Posterior cingulate gyrus (tissue), 11 donors: ENCODE data around the gene SLC38A5.
"Not testable (repeated sequence)": the region's sequence is repeated elsewhere in the genome, so short reads cannot be mapped to it uniquely, and the experiment has no call there.

Experiments
- DNase-seq, 10 donors: peaks; one replicate each; pipeline versions ENCODE4 v3.0.0 to v3.0.0-alpha.2; 2020 to 2021; ENCODE audit warnings: mixed read lengths in 3 of 10
- intact Hi-C: fragments of 100-400 bp; cut with DNase I; formaldehyde crosslinking; loops from one replicate; pipeline ENCODE4 v1.15.1; 2023

Gene SLC38A5

GRCh38 chrX:48470110-48470832 is at the start of gene SLC38A5:
Gene SLC38A5 (minus strand): TSS chrX:48470260. CDS start chrX:48467924, 2,336 bp downstream.
- intact Hi-C loops, result no loop called here
- no peak for DNase-seq

DNA sequence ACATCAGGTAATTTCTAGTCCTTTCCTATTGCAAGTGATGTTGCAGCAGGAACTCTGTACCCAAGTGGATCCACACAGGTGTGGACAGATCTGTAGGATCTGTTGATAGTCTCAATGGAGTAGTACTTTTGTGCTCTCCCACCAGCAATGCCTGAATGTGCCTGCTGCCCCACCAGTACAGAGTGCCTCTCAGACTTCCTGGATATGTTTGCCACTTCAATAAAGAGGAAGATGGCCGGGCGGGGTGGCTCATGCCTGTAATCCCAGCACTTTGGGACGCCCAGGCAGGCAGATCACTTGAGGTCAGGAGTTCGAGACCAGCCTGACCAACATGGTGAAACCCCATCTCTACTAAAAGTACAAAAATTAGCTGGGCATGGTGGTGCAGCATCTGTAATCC is 49.4 kb upstream of the SLC38A5 start:
- intact Hi-C loops, result not testable (repeated sequence)

GRCh38 chrX:48516987-48517386 is 46.9 kb upstream of the SLC38A5 start:
- DNase-seq, result peak in 1 of 10 donors; percentile 49
- intact Hi-C loops, result no loop called here

More for the DNA sequence above, 49.4 kb upstream of the SLC38A5 start:
- peak in 1 of 10 donors; percentile 24 for DNase-seq

DNA sequence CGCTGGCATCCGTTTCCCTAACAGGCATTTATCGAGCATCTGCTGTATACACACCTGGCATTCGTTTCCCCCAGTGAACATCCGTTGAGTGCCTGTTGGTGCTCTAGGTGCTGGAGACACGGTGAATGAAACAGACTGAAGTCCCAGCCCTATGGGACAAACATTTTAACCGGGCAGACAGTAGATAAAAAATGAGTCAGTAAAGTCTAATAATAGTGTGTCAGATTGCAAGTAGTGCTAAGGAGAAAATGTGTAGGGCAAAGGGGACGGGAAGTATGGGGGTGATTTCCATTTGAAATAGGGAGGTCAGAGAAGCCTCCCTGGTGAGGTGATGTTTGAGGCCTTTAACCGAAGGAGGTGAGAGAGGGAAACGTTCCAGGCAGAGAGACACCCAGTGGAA is 46.2 kb upstream of the SLC38A5 start:
- no peak for DNase-seq
- intact Hi-C loops, result no loop called here

GRCh38 chrX:48515842-48516241 is 45.8 kb upstream of the SLC38A5 start:
- peak in 1 of 10 donors; percentile 64 for DNase-seq
- intact Hi-C loops, result no loop called here

DNA sequence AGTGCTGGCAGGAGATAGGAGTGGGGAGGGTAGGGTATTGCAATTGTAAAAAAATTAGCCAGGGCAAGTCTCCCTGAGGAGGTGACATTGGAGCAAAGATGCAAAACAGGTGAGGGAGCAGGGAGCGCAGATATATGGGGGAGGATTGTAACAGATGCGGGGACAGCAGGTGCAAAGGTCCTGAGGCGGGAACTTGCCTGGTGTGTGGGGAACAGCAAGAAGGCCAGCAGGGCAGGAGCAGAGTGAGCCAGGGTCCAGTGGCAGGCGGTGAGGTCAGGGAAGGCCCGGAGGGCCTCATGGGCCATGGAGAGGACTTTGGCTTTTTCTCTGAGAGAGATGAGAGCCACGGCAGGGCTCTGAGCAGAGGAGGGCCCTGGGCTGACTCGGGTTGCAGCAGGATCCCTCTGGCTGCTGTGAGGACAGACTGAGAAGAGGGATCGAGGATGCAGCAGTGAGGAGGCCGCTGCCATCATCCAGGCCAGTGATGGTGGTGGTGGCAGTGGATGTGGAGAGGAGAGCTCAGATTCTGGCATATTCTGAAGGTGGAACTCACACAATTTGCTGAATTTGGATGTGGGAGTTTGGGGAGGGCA is 44.9 kb upstream of the SLC38A5 start:
- intact Hi-C loops, result no loop called here
- peak in 1 of 10 donors; percentile 56 for DNase-seq

- intact Hi-C loops, result no loop called here
- peak in 1 of 10 donors; percentile 76 for DNase-seq
Measured at GRCh38 chrX:48514126-48514806, 44.2 kb upstream of the SLC38A5 start.

- intact Hi-C loops, result no loop called here
- peak in 1 of 10 donors; percentile 35 for DNase-seq
Measured at GRCh38 chrX:48513670-48514069, 43.6 kb upstream of the SLC38A5 start.

- intact Hi-C loops, result no loop called here
- peak in 1 of 10 donors; percentile 62 for DNase-seq
Measured at GRCh38 chrX:48512371-48512935, 42.4 kb upstream of the SLC38A5 start.

- DNase-seq, result peak in 1 of 10 donors; percentile 59
- intact Hi-C loops, result no loop called here
Measured at GRCh38 chrX:48511560-48511959, 41.5 kb upstream of the SLC38A5 start.

- DNase-seq, result peak in 1 of 10 donors; percentile 73
- intact Hi-C loops, result no loop called here
Measured at GRCh38 chrX:48509619-48510018, 39.6 kb upstream of the SLC38A5 start.

- DNase-seq, result no peak
- intact Hi-C loops, result no loop called here
Measured at GRCh38 chrX:48509245-48509590, 39.2 kb upstream of the SLC38A5 start.

DNA sequence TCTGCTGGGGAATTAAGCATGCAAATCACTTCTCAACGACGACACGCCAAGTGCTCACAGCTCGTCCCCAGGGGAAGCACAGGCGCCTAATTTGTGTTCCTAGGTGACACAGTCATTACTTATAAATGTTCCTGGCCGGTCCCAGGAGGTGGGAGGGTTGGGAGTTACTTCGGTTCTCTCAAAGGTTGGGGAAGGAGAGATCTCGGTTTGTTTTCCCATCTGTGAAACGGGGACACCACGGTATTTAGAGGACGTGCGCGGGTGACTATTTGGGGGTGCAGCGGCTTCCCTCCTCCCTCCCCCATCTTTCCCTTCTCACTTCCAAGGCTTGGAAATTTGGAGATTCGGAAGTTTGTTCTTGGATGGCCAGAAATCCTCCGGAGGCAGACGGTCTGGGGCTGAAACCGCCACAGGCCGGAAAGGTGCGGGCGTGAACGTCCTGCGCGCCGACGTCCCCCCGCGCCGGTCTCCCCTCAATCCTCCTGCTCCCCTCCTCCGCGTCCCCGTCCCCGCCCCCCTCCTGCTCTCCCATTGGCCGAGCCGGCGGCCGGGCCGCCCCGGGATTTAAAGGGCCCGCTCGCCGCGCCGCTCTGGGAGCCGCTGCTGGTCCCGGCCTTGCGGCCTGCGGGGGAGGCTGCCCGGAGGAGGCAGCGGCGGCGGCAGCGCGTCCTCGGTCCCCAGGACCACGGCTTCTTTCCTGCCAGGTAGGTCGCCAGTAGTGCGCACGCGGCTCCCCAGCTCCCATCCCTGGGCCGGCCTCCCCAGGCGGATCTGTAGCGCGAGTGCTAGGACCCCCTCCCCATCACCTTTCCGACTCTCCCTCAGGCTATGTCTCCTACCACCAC is 38.6 kb upstream of the SLC38A5 start, which contains the start of gene PORCN:
Gene PORCN (plus strand): TSS at position 593 of the 845 bp plus-strand sequence. CDS start 829 bp downstream, outside the sequence.
- DNase-seq, result peak; percentile 72 to 97 (median 79)
- intact Hi-C loops, result no loop called here

DNA sequence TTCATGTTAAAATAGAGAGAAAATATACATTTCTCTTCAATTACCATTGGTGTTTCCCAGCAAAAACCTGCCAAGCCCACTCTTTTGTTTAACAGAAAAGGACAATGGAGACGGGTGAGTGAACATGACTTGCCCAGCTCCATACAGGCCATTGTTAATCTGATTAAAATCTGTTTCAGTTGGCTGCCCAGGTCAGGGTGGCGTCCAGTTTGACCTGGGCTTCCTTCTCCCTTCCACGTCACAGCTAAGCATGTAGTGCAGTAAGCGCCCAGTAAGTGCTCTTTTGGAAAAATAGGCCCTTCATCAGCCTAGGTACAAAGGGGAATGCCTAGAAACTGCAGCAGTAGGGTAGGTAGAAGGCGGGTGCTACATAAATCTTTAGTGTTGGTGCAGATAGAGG is 37.2 kb upstream of the SLC38A5 start:
- DNase-seq, result no peak

DNA sequence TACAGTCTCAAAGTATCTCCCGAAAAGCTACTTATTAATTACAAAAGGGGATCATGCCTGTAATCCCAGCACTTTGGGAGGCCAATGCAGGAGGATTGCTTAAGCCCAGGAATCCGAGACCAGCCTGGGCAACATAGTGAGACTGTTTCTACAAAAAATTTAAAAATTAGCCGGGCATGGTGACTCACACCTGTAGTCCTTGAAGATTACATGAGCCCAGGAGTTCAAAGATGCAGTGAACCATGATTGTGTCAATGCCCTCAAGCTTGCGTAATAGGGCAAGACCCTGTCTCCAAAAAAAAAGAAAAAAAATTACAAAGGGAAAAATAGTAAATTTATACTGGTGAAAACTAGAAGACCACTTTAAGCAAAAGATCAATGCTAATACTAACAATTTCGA is 35.4 kb upstream of the SLC38A5 start:
- intact Hi-C loops, result no loop called here
- DNase-seq, result no peak

More for the DNA sequence above, 37.2 kb upstream of the SLC38A5 start:
- intact Hi-C loops, result no loop called here

- DNase-seq, result peak in 1 of 10 donors; percentile 24
- intact Hi-C loops, result no loop called here
Measured at GRCh38 chrX:48504261-48504660, 34.2 kb upstream of the SLC38A5 start.

GRCh38 chrX:48498374-48498809 is 28.3 kb upstream of the SLC38A5 start:
- intact Hi-C loops, result no loop called here
- DNase-seq, result peak in 1 of 10 donors; percentile 84

DNA sequence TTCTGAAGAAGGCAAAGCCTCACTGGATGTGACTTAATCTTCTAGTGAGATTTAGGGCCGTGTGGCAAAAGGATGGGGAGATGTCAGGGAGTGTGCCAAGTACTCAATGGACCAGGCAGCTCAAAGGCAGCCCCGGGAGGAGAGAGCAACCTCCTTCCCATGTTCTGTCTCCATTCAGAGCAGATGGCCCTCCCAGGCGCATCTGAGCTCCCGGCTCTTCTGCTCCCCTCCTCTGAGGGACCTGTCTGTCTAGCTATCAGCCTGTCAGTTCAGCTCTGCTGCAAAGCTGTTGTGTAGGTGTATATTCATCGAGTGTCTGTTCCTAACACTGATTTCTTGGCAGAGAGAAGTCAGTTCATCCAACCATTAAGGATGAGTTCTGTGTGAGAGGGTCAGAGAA is 27.8 kb upstream of the SLC38A5 start:
- DNase-seq, result peak in 1 of 10 donors; percentile 65
- intact Hi-C loops, result no loop called here

DNA sequence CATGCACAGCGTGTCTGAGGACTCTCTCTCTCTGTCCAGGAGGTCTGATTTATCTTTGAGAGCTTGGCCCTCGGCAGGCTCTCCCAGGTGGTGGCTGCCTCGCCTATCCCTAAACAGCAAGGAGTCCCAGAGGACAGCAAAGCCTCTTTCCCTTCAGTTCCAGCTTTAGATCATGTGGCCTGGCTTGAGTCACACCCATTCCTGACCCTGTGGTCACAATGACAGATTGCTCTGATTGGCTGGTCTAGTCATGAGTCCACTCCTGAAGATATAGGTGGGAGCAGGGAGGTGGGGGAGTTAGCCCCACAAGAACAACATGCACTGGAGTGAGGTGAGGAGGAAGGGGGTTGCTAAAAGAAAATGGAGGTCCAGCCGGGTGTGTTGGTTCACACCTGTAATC is 26.6 kb upstream of the SLC38A5 start:
- intact Hi-C loops, result no loop called here
- DNase-seq, result peak in 1 of 10 donors; percentile 13

DNA sequence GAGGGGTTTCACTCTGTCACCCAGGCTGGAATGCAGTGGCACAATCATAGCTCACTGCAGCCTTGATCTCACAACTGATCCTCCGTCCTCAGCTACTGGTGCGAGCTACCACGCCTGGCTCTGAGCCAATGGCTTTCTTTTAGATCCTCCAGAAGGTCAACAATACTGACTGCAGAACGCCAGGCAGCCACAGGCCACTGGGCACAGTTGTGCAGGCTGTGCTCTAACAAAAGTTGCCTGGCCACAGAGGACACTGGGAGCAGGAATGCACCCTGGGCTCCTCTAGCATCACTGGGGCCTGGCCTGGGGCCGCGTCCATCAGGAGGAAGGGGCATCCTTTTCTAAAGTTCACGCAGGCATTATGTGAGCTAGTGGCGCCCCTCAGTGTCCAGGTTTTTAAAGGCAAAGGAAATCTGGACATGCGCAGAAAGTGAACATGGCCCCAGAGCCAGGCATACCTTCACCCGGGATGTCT is 23.9 kb upstream of the SLC38A5 start:
- peak in 3 of 10 donors; percentile 11 to 85 (median 21) for DNase-seq
- intact Hi-C loops, result no loop called here
